Activated T-cell treated with anti-CD3 and anti-CD28 coated beads, Interleukin-2, amount 50 U/mL, for 4 hours (primary cell): ENCODE measurements around the gene OSBPL7. TPM values are rescaled to one million over a fixed set of nuclear protein-coding genes. Genes with fewer than 3 reads are reported as not detected.
"Not testable (repeated sequence)": the region's sequence is repeated elsewhere in the genome, so short reads cannot be mapped to it uniquely, and the experiment has no call there.

Experiments
- ATAC-seq, 2 donors: fragments of 200-7000 bp; cut with Tn5 transposase; one replicate each; pipeline ENCODE4 v1.10.0; 2021
- DNase-seq: peaks from one replicate; pipeline ENCODE4 v3.0.0-alpha.2; 2020
- H3K27me3 Mint-ChIP-seq: one replicate; pipeline ENCODE4 v1.8.0; 2021; ENCODE audit warnings: low read depth, mixed read lengths
- H3K36me3 Mint-ChIP-seq: one replicate; pipeline ENCODE4 v1.8.0; 2022; ENCODE audit warnings: mixed read lengths; ENCODE audit not compliant: insufficient read depth
- H3K4me1 Mint-ChIP-seq: one replicate; pipeline ENCODE4 v1.8.0; 2021; ENCODE audit warnings: low read depth, mixed read lengths
- H3K4me3 Mint-ChIP-seq: one replicate; pipeline ENCODE4 v1.8.0; 2021; ENCODE audit warnings: mild to moderate bottlenecking, moderate library complexity, mixed read lengths
- H3K9me3 Mint-ChIP-seq: one replicate; pipeline ENCODE4 v1.8.0; 2021; ENCODE audit warnings: mixed read lengths
- total RNA-seq, 3 donors: library from RNA; stranded (reverse); gene quantifications; one replicate each; pipeline ENCODE4 v1.2.1, GENCODE V29; 2021

OSBPL7 gene
- total RNA-seq, 3 donors from 2014 or later: 8.1 to 9.3 (median 9.0) TPM

GRCh38 chr17:47797797-47798196 is 23.8 kb downstream of the OSBPL7 start:
- Mint-ChIP-seq H3K4me3 (no peak overlapping the region), H3K9me3 (no peaks in the 10 kb centered on the region), H3K36me3 (peaks cover 2% of the 10 kb centered on the region), H3K4me1 (no peaks in the 10 kb centered on the region), H3K27me3 (peaks cover 16% of the 10 kb centered on the region)
- ATAC-seq (no peak), DNase-seq (no peak)

GRCh38 chr17:47792979-47793378 is 28.6 kb downstream of the OSBPL7 start:
- no peak for DNase-seq
- no peak for ATAC-seq
- Mint-ChIP-seq H3K36me3 (no peaks in the 10 kb centered on the region), H3K27me3 (peaks cover 51% of the 10 kb centered on the region), H3K9me3 (no peaks in the 10 kb centered on the region), H3K4me1 (peaks cover 10% of the 10 kb centered on the region), H3K4me3 (no peak overlapping the region)

GRCh38 chr17:47792457-47792856 is 29.1 kb downstream of the OSBPL7 start:
- Mint-ChIP-seq H3K4me1 (peaks cover 10% of the 10 kb centered on the region), H3K27me3 (peaks cover 51% of the 10 kb centered on the region), H3K36me3 (no peaks in the 10 kb centered on the region), H3K9me3 (no peaks in the 10 kb centered on the region), H3K4me3 (no peak overlapping the region)
- DNase-seq: no peak
- no peak for ATAC-seq

- Mint-ChIP-seq H3K4me3 (no peak overlapping the region), H3K9me3 (no peaks in the 10 kb centered on the region), H3K36me3 (no peaks in the 10 kb centered on the region), H3K4me1 (peaks cover 10% of the 10 kb centered on the region), H3K27me3 (peaks cover 54% of the 10 kb centered on the region)
- no peak for DNase-seq
- no peak for ATAC-seq
Observed at GRCh38 chr17:47791025-47791424, 30.6 kb downstream of the OSBPL7 start.

GRCh38 chr17:47789611-47790561 is 31.7 kb downstream of the OSBPL7 start:
- H3K36me3 Mint-ChIP-seq: no peaks in the 10 kb centered on the region
- peaks cover 10% of the 10 kb centered on the region for H3K4me1 Mint-ChIP-seq
- peak; percentile 44 for DNase-seq
- peaks cover 58% of the 10 kb centered on the region for H3K27me3 Mint-ChIP-seq
- peak; percentile 97 for ATAC-seq
- no peaks in the 10 kb centered on the region for H3K9me3 Mint-ChIP-seq
- H3K4me3 Mint-ChIP-seq: peak overlapping the region; percentile 70

- H3K4me1 Mint-ChIP-seq: peaks cover 7% of the 10 kb centered on the region
- peaks cover 36% of the 10 kb centered on the region for H3K27me3 Mint-ChIP-seq
- no peaks in the 10 kb centered on the region for H3K9me3 Mint-ChIP-seq
- no peak overlapping the region for H3K4me3 Mint-ChIP-seq
- ATAC-seq: no peak
- DNase-seq: no peak
- H3K36me3 Mint-ChIP-seq: no peaks in the 10 kb centered on the region
Observed at GRCh38 chr17:47785538-47786123, 36.0 kb downstream of the OSBPL7 start.

GRCh38 chr17:47781397-47781796 is 40.2 kb downstream of the OSBPL7 start:
- DNase-seq (no peak), ATAC-seq (no peak)
- no peak overlapping the region for H3K4me3 Mint-ChIP-seq
- H3K9me3 Mint-ChIP-seq: no peaks in the 10 kb centered on the region
- no peaks in the 10 kb centered on the region for H3K36me3 Mint-ChIP-seq
- H3K27me3 Mint-ChIP-seq: peaks cover 33% of the 10 kb centered on the region
- peaks cover 3% of the 10 kb centered on the region for H3K4me1 Mint-ChIP-seq

- Mint-ChIP-seq H3K9me3 (no peaks in the 10 kb centered on the region), H3K27me3 (peaks cover 40% of the 10 kb centered on the region), H3K36me3 (no peaks in the 10 kb centered on the region)
Observed at GRCh38 chr17:47778184-47778635, 43.4 kb downstream of the OSBPL7 start.

GRCh38 chr17:47776330-47777197 is 45.0 kb downstream of the OSBPL7 start:
- peaks cover 3% of the 10 kb centered on the region for H3K4me1 Mint-ChIP-seq
- no peaks in the 10 kb centered on the region for H3K36me3 Mint-ChIP-seq
- peak; percentile 86 for ATAC-seq
- H3K4me3 Mint-ChIP-seq: no peak overlapping the region
- peaks cover 37% of the 10 kb centered on the region for H3K27me3 Mint-ChIP-seq
- no peaks in the 10 kb centered on the region for H3K9me3 Mint-ChIP-seq
- DNase-seq: peak; percentile 25

More at GRCh38 chr17:47778184-47778635, 43.4 kb downstream of the OSBPL7 start:
- H3K4me3 Mint-ChIP-seq: no peak overlapping the region
- no peak for ATAC-seq
- H3K4me1 Mint-ChIP-seq: peaks cover 3% of the 10 kb centered on the region
- no peak for DNase-seq

GRCh38 chr17:47774987-47775580 is 46.5 kb downstream of the OSBPL7 start:
- Mint-ChIP-seq H3K4me1 (peaks cover 3% of the 10 kb centered on the region), H3K9me3 (peaks cover 6% of the 10 kb centered on the region), H3K36me3 (no peaks in the 10 kb centered on the region), H3K4me3 (no peak overlapping the region), H3K27me3 (peaks cover 31% of the 10 kb centered on the region)
- ATAC-seq: no peak
- no peak for DNase-seq

- Mint-ChIP-seq H3K4me3 (no peak overlapping the region), H3K9me3 (peaks cover 6% of the 10 kb centered on the region), H3K36me3 (no peaks in the 10 kb centered on the region)
Observed at GRCh38 chr17:47774331-47774730, 47.3 kb downstream of the OSBPL7 start.

GRCh38 chr17:47773649-47774048 is 47.9 kb downstream of the OSBPL7 start:
- H3K4me1 Mint-ChIP-seq, DNase-seq, H3K36me3 Mint-ChIP-seq, ATAC-seq, H3K9me3 Mint-ChIP-seq, H3K4me3 Mint-ChIP-seq: not testable (repeated sequence)
- peaks cover 32% of the 10 kb centered on the region for H3K27me3 Mint-ChIP-seq

More at GRCh38 chr17:47774331-47774730, 47.3 kb downstream of the OSBPL7 start:
- no peak for ATAC-seq
- peaks cover 3% of the 10 kb centered on the region for H3K4me1 Mint-ChIP-seq
- DNase-seq: no peak
- H3K27me3 Mint-ChIP-seq: peaks cover 29% of the 10 kb centered on the region

GRCh38 chr17:47763913-47764582 is 57.5 kb downstream of the OSBPL7 start:
- no peak overlapping the region for H3K4me3 Mint-ChIP-seq
- peaks cover 8% of the 10 kb centered on the region for H3K27me3 Mint-ChIP-seq
- H3K36me3 Mint-ChIP-seq: no peaks in the 10 kb centered on the region
- H3K9me3 Mint-ChIP-seq: peaks cover 14% of the 10 kb centered on the region
- ATAC-seq: peak; percentile 96 to 97
- peaks cover 17% of the 10 kb centered on the region for H3K4me1 Mint-ChIP-seq
- no peak for DNase-seq
